Esophagus mucosa (tissue), 1 donor: ENCODE measurements around the gene CARMIL1. TPM values are rescaled to one million over a fixed set of nuclear protein-coding genes. Genes with fewer than 3 reads are reported as not detected.

Experiments
- ATAC-seq: fragments of 200-7000 bp; cut with Tn5 transposase; one replicate; pipeline ENCODE4 v1.9.1; 2020
- total RNA-seq: library from RNA; stranded (reverse); gene quantifications from one replicate; pipeline ENCODE4 v1.2.4, GENCODE V29; 2023
- donor health status: DM: yes; HTN: yes; CAD: no.

CARMIL1 gene
- total RNA-seq, 1 donor from 2014 or later: 18.2 TPM

DNA sequence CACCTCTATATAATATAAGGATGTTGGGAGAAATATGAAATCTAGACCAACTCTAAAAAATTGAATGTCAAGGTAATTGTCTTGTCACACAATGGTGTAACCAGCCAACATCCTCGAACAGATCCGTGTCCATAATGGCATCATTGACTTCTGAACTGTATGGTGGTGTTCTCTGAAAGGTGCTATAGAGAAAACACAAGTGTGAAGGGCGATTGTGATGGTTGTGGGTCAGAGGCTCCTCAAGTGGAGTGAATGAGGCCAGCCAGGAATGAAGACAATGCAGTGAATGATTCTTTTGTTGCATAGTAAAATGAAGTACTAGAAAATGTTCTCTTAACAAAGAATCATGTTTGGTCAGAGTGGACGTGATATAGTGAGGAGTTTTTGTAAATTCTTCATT, 58.3 kb downstream of the CARMIL1 start:
- no peak for ATAC-seq

DNA sequence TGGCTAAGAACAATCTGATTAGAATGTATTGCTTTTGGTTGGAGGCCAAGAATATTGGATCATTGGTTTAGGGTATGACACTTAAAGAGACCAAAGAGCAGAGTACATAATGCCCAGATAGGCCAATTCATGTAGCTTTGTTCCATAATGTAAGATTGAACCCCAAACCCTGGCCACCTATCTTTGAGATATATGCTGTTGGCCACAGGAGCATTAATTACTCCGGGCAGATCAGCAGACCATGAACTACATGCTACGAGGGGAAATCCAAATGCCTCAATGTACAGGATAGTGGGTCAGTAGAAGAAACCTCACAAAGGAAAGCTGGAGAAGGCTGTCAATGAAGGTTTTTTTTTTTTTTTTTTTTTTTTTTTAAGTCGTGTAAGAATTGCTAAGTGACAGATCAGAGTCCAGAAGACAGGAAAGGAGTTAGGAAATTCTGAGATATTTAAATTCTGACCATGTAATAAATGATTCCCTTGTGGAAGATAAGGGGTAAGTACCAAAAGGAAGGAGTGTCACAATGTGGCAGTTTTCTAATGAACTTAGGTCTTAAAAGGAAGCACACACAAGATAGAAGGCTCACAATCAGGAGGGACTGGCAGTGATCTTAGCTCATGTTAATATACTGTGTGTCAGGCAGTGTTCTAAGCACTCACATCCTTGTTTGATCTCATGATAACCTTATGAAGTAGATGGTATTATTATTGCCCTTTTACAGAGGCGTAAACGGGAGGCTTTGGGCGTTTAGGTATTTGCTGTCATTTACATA, 61.4 kb downstream of the CARMIL1 start:
- ATAC-seq: no peak

DNA sequence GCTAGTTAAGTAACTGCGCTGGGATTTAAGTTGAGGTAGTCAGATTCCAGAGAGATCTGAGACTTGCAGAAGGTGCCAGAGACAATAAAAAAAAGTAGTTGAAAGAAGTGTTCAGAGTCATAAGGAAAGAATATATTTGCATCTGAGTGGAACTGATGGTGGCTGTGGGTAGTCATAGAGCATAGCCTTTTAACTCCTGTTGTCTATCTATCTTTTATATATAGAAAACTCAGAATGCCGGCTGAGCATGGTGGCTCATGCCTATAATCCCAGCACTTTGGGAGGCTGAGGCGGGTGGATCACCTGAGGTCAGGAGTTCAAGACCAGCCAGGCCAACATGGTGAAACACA, 62.0 kb downstream of the CARMIL1 start:
- no peak for ATAC-seq

DNA sequence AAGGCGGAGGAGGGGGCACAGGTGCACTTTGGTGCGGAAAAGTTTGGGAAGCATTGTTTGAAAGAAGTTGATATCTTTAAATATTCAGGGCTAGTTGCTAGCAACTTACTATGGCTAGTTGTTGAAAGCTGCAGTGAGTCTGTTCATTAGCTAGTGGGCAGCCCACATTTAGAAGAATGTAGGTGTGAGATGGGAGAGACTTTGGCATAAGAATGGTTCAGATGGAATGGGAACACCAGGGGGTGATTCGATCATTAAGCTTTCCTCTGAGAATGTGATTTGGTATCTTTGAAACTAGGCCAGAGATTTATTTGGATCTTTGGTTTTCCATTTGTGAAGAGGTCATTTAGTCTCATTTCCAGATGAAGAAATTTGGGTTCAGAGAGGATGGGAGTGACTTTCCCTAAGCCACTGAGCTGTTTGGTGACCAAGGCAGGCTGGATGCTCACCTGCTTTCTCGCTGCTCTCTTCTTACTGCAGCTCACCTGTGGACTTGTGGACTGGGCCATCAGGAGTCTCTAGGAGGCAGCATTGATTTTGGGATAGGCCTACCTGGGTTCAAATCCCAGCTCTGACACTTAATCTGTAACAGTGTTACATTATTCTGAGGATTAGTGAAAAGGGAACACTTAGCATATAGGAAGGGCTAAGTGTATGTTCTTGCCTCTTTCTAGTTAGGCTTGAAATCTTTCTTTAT, 62.9 kb downstream of the CARMIL1 start:
- no peak for ATAC-seq

DNA sequence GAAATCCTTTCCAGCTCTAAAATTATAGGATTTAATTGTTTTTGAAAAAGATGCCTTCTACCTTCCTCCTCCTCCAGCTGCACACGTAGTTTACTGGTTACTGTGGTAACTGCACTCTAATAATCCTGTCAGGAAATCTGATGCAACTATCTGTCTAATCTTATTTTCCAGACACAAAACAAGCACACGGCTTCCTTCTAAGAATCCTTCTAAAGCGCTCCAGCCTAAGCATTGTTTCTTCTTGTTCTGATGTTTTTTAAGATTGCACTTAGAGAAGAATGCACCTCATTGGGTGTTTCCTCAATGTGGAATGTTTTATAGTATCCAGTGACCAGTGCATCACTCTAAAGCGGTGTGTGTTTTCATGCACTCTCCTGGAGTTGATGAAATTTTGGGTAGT, 63.6 kb downstream of the CARMIL1 start:
- no peak for ATAC-seq

DNA sequence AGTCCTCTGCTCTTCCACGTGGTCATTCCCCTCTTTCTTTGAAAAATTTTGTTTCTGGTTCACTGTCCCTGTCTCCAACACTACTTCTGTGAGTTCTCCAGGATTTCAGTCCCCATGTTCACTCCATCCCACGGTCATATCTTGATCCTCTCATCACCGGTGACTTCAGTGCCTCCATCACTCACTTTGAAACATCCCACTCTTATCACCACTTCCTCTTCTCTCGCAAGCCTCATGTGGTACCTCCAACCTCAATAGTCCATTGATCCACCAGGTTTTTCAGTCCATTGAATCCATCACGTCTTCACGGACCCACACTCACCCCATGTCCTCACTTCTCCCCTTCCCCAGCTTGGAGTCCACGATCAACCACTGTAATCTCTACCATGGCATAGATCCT, 64.8 kb downstream of the CARMIL1 start:
- ATAC-seq: no peak

DNA sequence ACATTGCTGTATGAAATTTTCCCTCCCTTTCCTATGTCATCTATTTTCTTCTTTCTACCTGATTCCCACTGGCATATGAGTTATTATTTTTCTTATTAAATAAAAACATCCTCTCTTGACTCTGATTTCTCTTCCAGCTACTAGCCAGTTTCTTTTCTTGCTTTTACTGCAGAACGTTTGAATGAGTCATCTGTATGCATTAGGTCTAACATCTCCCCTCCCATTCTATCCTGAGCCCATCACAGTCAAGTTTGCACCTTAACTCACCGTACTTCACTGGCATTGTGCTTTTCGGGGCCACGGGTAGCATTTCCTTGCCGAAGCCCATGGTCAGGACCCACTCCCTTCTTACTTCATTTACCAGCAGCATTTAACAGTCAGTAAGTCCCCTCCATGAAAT, 65.7 kb downstream of the CARMIL1 start:
- ATAC-seq: no peak

DNA sequence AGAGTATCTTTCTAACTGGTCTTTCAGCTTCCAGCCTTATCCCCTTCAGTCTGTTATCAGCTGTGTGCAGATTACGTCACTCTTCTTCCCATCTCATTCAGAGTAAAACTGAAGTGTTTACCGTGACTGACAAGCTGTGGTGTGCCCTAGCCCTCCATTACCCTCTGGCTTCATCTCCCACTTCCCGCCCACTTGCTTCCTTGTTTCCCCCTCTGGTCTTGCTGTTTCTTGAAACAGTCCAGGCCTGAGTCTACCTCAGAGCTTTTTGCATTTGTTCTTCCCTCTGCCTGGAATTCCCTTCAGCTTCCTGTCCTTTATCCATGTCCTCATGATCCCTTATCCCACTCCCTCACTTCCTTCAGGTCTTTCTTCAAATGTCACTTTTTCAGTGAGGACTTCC, 66.9 kb downstream of the CARMIL1 start:
- ATAC-seq: no peak

DNA sequence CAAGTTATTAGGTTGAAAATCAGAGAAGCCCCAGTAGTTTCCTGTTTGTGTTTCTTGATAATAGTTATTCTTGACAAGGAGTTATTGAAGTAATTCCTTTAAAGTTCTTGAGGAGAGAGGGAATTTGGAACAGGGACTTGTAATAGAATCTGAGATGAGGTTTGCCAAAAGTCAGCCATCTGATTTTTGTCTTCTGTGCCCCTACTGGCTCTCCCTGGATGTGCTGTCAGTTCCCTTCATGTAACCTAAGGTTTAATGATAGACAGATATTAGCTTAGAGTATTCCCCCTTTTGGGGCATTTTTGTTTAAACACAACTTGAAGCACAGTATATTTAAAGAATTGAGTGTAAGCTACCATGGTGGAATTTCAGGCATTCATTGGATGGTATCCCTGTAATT, 71.4 kb downstream of the CARMIL1 start:
- no peak for ATAC-seq

DNA sequence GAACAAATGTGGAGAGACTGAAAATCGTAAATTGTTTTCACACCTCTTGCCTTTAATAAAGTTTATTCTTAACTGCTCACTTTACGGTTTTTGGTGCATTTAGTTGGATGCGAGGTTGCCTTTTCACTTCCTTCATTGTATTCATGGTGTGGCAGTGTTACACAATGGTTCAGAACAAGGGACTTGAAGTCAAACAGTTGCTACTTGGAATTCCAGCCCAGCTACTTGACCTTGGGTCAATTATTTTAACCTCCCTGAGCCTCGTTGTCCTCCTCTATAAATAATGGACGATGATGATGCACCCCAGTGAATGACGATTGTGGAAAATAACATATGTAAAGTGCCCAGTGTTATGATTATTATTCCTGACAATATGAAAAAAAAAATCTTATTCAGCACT, 72.3 kb downstream of the CARMIL1 start:
- ATAC-seq: no peak

DNA sequence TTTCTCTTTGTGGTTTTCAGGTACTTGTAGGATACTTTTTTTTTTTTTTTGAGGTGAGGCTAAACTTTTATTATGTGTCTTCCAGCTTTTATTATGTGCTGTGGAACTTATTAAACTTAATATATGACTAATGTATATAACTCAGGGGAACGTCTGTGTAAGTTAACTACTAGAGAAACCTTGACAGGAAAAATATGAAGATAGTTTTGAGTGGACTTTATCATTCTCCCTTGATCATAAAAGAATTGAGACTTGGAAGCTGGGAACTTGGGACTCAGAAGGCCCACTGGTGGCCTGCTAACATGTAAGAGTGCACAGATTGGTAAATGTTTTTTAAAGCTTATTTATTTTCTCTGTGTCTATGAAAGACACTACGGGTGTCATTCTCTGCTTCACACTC, 73.1 kb downstream of the CARMIL1 start:
- no peak for ATAC-seq

DNA sequence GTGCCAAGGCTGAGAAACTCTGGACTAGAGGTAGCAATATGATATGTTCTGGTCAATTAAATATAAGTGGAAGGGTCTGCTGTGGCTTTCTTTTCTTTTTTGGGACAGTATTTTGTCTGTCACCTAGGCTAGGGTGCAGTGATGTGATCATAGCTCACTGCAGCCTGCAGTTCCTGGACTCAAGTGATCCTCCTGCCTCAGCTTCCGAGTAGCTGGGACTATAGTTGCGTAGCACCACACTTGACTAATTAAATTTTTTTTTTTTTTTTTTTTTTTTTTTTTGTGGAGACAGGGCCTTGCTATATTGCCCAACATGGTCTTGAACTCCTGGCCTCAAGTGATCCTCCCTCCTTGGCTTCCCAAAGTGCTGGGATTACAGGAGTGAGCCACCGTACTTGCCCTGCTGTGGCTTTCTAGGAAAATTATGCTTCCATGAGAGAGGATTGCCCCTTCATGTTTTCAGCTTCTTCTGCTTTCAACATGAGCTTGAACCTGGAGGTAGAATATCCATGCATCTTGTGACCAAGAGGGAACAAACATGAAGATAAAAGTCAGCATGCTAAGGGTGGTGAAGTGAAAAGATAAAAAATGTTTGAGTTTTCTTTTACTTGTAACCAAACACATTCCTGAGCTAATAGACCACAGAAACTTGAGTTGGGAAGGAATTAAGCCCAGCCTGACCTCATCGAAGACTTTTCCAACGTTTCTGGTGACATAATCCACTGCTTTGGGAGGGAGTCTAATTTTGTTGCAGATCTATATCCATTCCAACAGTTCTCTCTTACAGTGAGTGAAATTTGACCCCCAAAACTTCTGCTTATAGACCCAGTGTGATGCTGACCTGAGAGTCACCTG, 75.1 kb downstream of the CARMIL1 start:
- no peak for ATAC-seq

DNA sequence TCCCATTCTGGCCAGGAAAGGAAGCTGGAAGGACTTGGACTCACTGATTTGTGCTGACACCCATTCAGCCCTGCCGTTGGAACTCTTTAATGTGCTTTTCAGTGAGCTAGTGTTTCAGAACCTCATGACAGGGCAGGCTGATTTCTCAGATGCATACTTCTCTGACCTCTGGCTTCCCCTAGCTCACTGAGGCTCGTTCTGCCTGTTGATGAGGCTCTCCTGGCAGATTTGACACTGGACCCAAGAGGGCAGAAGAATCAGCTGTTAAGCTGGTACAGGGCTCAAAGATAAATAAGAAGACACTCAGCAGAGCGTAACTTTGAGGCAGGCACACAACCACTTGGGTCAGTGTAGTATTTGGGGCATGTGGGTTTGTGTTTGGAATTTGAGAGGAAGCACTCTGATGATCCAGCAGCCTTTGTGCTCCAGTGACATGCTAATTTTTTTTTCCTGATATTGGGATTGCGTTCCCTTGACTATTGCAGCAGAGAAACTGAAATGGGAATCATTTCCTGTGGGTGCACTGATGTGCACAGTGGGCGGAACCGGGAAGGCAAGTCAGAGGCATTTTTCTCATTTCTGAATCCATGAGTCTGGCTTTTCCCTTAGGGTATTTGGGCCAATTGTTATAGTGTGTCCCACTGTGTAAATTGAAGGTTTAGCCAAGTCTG, 80.2 kb downstream of the CARMIL1 start:
- no peak for ATAC-seq

DNA sequence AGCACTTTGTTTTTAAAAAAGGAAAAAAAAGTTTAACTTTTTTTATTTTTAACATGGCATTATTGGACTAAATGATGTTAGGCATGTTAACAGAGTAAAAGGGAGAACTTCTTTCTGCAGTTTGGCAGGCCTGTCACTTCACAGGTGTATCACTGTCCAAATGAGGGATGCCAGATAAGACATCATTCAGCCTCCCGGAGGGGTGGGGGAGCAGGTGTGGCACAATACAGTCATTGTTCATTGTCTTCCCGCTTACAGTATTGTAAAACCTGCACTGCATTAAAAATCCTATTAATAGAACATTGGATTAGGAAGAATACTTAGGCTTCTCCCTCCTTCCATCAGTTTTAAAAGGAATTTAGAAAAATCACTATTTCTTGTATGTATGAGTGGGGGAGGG, 80.7 kb downstream of the CARMIL1 start:
- ATAC-seq: no peak

DNA sequence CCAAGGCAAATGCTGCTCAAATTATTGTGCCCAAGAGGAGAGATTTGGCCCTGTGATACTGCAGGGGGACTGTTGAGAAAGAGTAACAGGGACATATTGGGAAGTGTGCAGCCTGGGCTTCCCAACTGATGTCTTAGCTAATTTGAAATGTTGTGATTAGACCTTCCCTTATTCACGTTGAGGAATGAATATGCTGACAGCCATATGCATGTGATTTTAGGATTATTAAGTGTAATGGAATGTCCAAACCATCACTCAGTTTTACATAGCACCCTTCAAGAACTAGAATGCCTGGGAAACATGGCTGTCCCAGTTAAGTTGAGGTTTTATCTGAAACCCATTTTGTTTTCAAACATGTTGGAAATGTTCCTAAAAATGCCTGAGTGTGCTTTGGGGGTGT, 81.4 kb downstream of the CARMIL1 start:
- ATAC-seq: no peak

DNA sequence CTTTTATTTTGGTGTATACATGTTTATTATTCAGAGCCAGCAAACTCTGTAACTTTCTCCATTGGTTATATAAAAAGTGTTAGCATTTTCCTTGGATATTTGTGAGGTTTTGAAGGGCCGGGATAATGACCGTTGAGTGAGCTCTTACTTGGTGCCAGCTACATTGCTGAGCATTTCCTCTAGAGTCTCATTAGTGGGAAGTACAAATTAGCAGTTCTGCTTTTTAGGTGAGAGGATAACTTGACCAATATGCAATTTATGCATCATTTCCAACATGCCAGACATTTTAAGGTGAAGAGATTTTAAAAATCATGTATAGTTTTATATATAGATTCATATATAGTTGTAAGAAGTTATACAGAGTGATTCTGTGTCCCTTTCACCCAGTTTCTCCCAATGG, 84.3 kb downstream of the CARMIL1 start:
- ATAC-seq: no peak

DNA sequence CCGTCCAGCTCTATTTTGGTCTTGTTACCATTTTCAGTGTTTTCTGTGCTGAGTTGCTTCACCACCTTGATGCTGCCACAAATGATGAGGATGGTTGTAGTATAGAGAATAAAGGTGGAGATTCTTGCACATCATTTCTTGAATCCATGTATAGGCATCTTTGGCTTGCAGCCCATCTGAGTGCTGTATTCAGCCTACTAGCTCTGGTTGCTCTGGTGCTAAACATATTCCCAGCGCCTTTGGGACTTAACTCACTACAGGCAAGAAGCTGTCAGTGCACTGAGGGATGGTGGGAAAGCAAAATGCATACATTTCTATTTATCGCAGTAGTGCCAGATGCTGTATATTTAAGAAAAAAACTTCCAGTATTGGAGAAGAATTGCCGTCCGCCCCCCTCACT, 86.0 kb downstream of the CARMIL1 start:
- no peak for ATAC-seq

DNA sequence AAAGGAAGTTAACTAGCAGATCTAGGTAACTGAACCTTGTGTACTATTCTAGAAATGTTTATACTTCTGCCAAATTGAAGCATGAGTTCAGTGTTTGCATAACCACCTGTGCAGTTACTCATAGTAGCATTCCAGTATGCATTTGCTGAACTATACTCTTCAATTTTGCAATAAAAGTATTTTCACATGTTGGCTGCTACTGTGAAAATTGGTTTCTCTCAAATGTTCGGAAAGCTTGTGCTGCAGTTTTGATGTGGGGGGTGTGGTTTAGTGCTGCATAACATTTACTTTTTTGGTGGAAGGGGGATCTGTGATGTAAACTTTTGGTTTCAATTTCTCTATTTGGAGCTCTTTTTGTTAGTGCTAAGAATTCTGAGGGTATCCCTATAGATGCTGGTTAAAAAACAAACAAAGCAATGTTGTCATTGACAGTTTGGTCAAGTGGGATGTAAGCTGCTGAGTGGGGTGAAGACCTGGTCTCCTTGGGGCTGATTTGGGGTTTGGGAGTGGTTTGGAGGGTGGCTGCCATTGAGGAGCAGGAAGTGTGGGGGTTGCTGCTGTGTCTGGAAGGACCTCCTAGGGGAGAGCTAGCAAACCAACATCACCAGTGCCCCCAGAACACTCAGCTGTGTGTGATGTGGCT, 87.8 kb downstream of the CARMIL1 start:
- ATAC-seq: no peak

DNA sequence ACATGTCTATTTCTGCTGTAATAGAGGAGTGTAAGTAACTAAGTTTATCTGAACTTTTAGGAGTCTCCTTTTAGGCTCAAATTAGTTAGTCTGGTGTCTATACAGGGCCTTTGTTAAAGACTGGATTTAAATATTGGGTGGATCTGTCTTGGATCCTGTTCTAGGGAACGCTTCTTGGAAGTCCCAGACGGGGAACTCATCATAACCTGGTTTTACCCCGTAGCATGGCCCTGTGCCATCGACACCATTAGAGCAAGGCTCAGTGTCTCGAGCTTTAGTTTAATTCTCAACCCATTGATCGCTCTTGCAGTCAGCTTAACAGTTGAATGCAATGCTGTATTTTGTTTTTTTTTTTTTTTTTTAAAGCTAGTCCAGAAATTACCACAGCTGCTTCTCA, 89.9 kb downstream of the CARMIL1 start:
- no peak for ATAC-seq

DNA sequence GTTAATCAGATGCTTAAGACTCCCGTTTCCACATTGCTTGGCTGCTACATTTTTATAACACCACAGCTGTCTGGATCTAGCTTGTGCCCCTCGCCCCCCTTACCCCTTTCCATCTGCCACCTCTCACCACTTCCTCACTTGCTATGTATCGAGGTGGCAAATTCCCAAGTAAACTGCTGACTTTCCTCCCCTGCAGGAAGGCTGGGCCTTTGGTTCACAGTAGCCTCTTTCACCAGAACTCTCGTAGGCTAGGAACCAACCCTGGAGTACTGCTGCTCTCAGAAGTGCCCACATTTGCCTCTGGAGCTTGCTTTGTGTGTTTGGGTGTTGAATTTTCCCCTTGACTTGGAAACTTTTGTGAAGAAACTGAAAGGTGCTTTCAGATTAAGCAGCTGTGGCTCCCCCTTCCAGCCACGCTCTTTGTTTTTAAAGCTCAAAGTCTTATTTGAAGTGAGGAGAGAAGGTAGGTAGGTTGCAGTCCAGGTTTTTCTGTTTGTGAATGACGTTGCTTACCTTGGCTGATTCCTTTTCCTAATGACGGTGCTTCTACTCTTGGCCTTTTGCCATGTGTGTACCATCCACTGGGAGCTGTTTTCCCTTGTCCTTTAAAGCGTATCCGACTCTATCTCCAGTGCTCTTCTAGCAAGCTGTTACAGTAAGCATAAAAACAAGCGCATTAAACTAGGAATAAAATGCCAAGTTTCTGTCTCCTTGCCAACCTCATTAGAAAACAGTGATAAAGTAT, 90.4 kb downstream of the CARMIL1 start:
- no peak for ATAC-seq

DNA sequence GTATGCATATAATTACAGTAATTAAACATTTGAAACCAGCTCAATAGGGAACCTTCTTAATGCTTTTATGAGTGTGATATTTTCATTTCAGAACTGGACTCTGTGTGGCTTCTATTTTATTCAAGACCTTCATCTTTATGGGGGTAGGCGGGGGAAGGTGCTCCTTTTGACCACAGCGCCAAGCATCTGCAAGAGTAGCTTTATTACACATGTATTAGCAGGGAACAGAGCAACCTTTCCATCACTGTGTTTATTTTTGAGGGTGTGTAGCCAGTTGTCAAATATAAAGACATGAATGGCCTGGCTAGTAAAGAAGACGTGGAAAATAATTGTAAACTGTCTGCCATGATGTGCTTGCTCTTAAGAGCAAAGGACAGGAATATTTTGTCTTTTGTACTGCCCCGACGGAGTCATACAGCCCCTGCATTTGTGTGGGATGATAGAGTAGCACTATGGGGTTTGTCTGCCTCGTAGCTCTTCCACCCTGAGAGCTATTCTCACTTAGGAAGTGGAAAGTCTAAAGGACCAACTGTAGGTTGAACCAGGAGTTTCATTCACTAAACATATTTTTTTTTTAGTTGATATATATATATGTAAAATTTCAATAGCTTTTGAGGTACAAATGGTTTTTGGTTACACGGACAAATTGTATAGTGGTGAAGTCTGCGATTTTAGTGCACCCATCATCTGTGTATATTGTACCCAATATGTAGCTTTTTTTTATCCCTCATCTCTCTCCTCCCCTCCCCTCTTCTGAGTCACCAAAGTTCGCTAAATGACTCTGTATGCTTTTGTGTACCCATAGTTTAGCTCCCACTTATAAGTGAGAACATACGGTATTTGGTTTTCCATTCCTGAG, 91.2 kb downstream of the CARMIL1 start:
- ATAC-seq: no peak
